OCI-LY1 (cell line): ENCODE data around the gene TM4SF5.

Experiments
- H2AFZ ChIP-seq: fragments of 200-600 bp; sonication (generic), shearing (Covaris generic); 2 replicates; pipeline ENCODE4 v1.6.0; 2014; ENCODE audit warnings: antibody characterized with exemption, mild to moderate bottlenecking, low read length
- H3F3A ChIP-seq: fragments of 200-600 bp; sonication (generic), shearing (Covaris generic); 2 replicates; pipeline ENCODE4 v1.6.0; 2014; ENCODE audit warnings: mild to moderate bottlenecking, antibody characterized with exemption, low read length, moderate library complexity; ENCODE audit not compliant: insufficient read depth
- H3K27ac ChIP-seq: fragments of 200-600 bp; sonication (generic); 2 replicates; pipeline ENCODE4 v1.5.1; 2014; ENCODE audit warnings: low read length, mixed run types, mild to moderate bottlenecking, low read depth; ENCODE audit not compliant: poor library complexity, severe bottlenecking
- H3K27me3 ChIP-seq: fragments of 200-600 bp; sonication (generic); 2 replicates; pipeline ENCODE4 v1.6.0; 2014; ENCODE audit warnings: antibody characterized with exemption, mild to moderate bottlenecking, low read length, moderate library complexity; ENCODE audit not compliant: insufficient read depth
- H3K36me3 ChIP-seq: fragments of 200-600 bp; sonication (generic); 2 replicates; pipeline ENCODE4 v1.6.1; 2014; ENCODE audit warnings: mild to moderate bottlenecking, antibody characterized with exemption, low read length, moderate library complexity, mixed read lengths; ENCODE audit not compliant: insufficient read depth
- H3K4me1 ChIP-seq: fragments of 200-600 bp; sonication (generic); 2 replicates; pipeline ENCODE4 v1.5.1; 2014; ENCODE audit warnings: mild to moderate bottlenecking, low read length, moderate library complexity; ENCODE audit not compliant: insufficient read depth, severe bottlenecking
- H3K4me2 ChIP-seq: fragments of 200-600 bp; sonication (generic), shearing (Covaris generic); 2 replicates; pipeline ENCODE4 v1.6.1; 2014; ENCODE audit warnings: low read length
- H3K4me3 ChIP-seq: fragments of 200-600 bp; sonication (generic); 2 replicates; pipeline ENCODE4 v1.5.1; 2014; ENCODE audit warnings: low read length, low read depth, mild to moderate bottlenecking, mixed read lengths; ENCODE audit not compliant: poor library complexity, severe bottlenecking
- H3K79me2 ChIP-seq: fragments of 200-600 bp; shearing (Covaris generic); 2 replicates; pipeline ENCODE4 v1.6.1; 2016; ENCODE audit warnings: mixed run types, low read length, mixed read lengths; ENCODE audit not compliant: insufficient read depth
- H3K9ac ChIP-seq: fragments of 200-600 bp; sonication (generic), shearing (Covaris generic); 2 replicates; pipeline ENCODE4 v1.6.1; 2014; ENCODE audit warnings: mild to moderate bottlenecking, low read length, mixed read lengths
- H3K9me2 ChIP-seq: fragments of 200-600 bp; sonication (generic), shearing (Covaris generic); 2 replicates; pipeline ENCODE4 v1.6.1; 2014; ENCODE audit warnings: low read depth, mild to moderate bottlenecking, low read length, mixed read lengths
- H3K9me3 ChIP-seq: fragments of 200-600 bp; shearing (Covaris generic); 2 replicates; pipeline ENCODE4 v1.6.1; 2014; ENCODE audit warnings: low read length, mixed read lengths
- H4K20me1 ChIP-seq: fragments of 200-600 bp; sonication (generic), shearing (Covaris generic); 2 replicates; pipeline ENCODE4 v1.6.0; 2016; ENCODE audit warnings: mild to moderate bottlenecking, low read length; ENCODE audit not compliant: insufficient read depth
- EZH2 ChIP-seq: fragments of 200-600 bp; sonication (generic), shearing (Covaris generic); IDR thresholded peaks from 2 replicates; pipeline ENCODE4 v1.8.0; 2017; ENCODE audit warnings: borderline replicate concordance, mixed run types, mild to moderate bottlenecking, antibody characterized with exemption, low read length, moderate library complexity, mixed read lengths
- TF ChIP-seq, protein P1 (sequence below): fragments of 200-600 bp; sonication (generic), shearing (Covaris generic); IDR thresholded peaks from 2 replicates; pipeline ENCODE4 v1.5.1; 2017; ENCODE audit warnings: mild to moderate bottlenecking, antibody characterized with exemption, low read length, moderate library complexity, mixed read lengths

TM4SF5 gene

DNA sequence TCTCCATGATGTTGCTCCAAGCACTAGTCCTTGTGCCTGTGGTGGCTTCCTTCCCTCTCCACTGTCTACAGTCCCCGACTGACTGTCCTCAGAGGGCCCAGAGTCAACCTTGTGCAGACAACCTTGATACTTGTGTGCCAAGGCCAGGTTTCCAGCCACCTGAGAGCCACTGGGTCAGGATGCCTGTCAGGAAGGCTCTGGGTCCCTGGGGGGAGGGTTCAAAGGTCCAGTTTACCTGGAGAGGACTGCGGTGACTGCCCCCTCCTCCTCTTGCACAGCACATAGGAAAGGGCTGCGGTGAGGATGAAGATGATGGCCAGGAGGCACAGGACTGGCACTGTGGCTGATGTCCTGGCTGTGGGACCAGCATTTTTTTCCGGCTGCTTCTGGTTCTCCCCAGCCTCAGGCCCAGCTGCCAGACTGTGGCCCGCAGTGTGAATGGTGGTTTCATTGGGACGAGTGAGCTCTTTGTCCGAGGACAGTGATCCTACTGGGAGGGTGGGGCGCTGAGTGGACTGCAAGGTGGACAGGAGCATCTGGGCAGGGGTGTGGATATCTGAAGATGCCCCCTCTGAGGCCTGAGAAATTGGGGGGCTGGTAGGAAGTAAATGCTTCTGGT, 36.7 kb upstream of the TM4SF5 start:
- H3K27ac ChIP-seq = no peak overlapping the region
- H3K79me2 ChIP-seq = no peaks in the 10 kb centered on the region
- H3K4me3 ChIP-seq = no peak overlapping the region
- H3K9me2 ChIP-seq = no peaks in the 10 kb centered on the region
- no peaks in the 10 kb centered on the region for H4K20me1 ChIP-seq
- H3K9ac ChIP-seq = no peak overlapping the region
- peaks cover 42% of the 10 kb centered on the region for H3K4me1 ChIP-seq
- no peak overlapping the region for H3K4me2 ChIP-seq
- no peaks in the 10 kb centered on the region for H3K9me3 ChIP-seq
- H3K27me3 ChIP-seq = peaks cover 9% of the 10 kb centered on the region
- H2AFZ ChIP-seq = no peak overlapping the region
- H3F3A ChIP-seq = peaks cover 4% of the 10 kb centered on the region; the same call in 1 of the 2 replicates
- TF ChIP-seq, protein P1, sequence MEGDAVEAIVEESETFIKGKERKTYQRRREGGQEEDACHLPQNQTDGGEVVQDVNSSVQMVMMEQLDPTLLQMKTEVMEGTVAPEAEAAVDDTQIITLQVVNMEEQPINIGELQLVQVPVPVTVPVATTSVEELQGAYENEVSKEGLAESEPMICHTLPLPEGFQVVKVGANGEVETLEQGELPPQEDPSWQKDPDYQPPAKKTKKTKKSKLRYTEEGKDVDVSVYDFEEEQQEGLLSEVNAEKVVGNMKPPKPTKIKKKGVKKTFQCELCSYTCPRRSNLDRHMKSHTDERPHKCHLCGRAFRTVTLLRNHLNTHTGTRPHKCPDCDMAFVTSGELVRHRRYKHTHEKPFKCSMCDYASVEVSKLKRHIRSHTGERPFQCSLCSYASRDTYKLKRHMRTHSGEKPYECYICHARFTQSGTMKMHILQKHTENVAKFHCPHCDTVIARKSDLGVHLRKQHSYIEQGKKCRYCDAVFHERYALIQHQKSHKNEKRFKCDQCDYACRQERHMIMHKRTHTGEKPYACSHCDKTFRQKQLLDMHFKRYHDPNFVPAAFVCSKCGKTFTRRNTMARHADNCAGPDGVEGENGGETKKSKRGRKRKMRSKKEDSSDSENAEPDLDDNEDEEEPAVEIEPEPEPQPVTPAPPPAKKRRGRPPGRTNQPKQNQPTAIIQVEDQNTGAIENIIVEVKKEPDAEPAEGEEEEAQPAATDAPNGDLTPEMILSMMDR = no peak
- no peak for TF ChIP-seq EZH2
- H3K36me3 ChIP-seq = no peaks in the 10 kb centered on the region

DNA sequence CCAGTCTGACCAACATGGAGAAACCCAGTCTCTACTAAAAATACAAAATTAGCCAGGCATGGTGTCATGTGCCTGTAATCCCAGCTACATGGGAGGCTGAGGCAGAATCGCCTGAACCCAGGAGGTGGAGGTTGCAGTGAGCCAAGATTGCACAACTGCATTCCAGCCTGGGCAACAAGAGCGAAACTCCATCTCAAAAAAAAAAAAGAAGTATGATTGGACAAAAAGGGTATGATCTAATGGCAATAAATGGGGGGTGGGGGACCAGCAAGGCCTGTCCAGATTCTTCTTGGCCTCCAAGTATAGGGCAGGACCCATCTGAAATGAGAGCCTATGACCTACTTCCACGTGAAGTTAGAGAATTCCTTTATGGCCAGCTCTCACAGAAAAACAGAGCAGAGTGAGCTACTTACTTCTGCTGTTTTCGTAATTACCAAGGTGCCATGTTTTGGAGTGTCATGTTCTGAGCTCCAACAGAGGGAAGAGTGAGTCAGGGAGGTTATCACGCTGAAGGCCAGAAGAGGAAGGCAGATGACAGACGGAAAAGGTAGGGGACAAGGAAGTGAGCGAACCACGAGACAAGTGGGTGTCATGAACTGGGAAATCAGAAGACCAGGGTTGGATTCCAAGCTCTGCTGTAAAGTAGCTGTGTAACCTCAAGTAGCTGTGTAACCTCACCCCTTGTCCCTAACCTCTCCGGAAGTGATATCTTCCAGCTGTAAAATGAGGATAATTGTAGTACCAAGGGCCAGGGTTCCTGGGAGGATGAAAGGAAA, 35.6 kb upstream of the TM4SF5 start:
- no peak for TF ChIP-seq EZH2
- TF ChIP-seq, protein P1 = no peak
- Histone ChIP-seq H3K9me3 (no peaks in the 10 kb centered on the region), H3K9ac (no peak overlapping the region), H3K79me2 (no peaks in the 10 kb centered on the region), H3K27me3 (peaks cover 9% of the 10 kb centered on the region), H2AFZ (no peak overlapping the region), H3K4me1 (peaks cover 35% of the 10 kb centered on the region), H3K4me2 (no peak overlapping the region), H3K27ac (no peak overlapping the region), H3K9me2 (no peaks in the 10 kb centered on the region), H3K4me3 (no peak overlapping the region), H3K36me3 (no peaks in the 10 kb centered on the region), H4K20me1 (no peaks in the 10 kb centered on the region), H3F3A (peaks cover 4% of the 10 kb centered on the region; the same call in 1 of the 2 replicates)

DNA sequence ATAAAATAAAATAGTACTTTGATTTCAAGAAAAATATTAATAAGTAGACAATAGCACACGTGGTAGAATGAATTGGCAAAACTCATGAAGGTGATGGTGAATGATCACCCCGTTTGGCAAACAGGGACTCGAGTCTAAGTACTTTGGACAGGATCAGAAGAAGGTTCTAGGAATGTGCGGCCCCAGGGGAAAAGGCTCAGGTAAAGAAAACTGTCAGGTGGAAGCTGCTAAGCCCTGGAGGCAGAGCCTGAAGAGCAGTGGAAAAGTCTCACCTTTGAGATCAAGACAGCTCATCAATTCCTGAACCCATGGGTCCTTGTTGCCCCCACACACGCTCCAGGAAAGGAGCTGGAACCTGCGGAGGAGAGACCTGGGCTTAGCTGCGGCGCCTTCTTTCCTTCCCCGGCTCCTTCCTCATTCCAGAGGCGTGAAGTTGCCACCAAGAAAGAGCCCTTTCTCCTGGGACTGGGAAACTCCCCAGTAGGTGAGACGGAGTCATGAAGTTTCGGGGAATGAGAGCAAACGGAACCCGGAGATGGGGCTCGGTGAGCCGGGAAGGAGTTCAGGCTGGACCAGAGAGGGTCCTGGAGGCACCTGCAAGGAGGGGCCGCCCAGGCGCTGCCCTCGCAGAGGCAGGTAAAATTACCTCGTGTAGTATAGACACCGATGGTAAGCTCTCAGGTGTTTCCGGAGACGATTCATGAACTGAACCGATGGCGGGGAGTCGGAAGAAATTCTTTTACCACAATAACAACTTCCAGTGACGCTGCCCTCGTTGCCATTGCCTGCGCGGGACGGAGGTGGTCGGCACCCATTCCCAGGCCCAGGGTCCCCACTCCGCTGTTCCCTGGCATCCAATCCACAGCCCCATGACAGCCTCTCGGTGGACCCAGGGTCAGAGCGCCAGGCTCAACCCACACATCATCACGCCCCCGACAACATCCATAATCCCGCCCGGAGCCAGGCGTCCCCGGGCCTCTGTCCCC, 33.3 kb upstream of the TM4SF5 start:
- Histone ChIP-seq H3K9ac (peak overlapping the region; percentile 65; the same call in 1 of the 2 replicates), H2AFZ (no peak overlapping the region), H3K4me3 (peak overlapping the region; percentile 70)

More for the DNA sequence above, 33.3 kb upstream of the TM4SF5 start:
- peaks cover 17% of the 10 kb centered on the region for H3K4me1 ChIP-seq
- H3K9me2 ChIP-seq = no peaks in the 10 kb centered on the region
- no peak overlapping the region for H3K27ac ChIP-seq
- peak overlapping the region; percentile 87 for H3K4me2 ChIP-seq
- H3K27me3 ChIP-seq = peaks cover 9% of the 10 kb centered on the region
- H3K9me3 ChIP-seq = no peaks in the 10 kb centered on the region
- H4K20me1 ChIP-seq = no peaks in the 10 kb centered on the region
- no peaks in the 10 kb centered on the region for H3K36me3 ChIP-seq
- TF ChIP-seq EZH2 = no peak
- TF ChIP-seq, protein P1 = no peak
- H3K79me2 ChIP-seq = no peaks in the 10 kb centered on the region
- H3F3A ChIP-seq = no peaks in the 10 kb centered on the region
